Tibial nerve (tissue), 4 donors: ENCODE measurements around the gene VSTM2B.

ENCODE experiments used
- EP300 ChIP-seq, 2 donors: sonication (generic); formaldehyde crosslinking; IDR thresholded peaks; one replicate each; pipeline ENCODE4 v1.6.1; 2017; ENCODE audit warnings: antibody characterized with exemption in 2 of 2, mild to moderate bottlenecking in 1 of 2
- TF ChIP-seq, protein P1 (sequence below), 5 experiments: fragments of 200-600 bp in 3 of 5; fragments of 450-650 bp in 2 of 5; sonication (generic) in 3 of 5; IDR thresholded peaks; one replicate each; pipeline ENCODE4 v1.5.1; 2016 to 2019; ENCODE audit warnings: antibody characterized with exemption in 5 of 5, mild to moderate bottlenecking in 3 of 5, moderate library complexity in 2 of 5

DNA sequence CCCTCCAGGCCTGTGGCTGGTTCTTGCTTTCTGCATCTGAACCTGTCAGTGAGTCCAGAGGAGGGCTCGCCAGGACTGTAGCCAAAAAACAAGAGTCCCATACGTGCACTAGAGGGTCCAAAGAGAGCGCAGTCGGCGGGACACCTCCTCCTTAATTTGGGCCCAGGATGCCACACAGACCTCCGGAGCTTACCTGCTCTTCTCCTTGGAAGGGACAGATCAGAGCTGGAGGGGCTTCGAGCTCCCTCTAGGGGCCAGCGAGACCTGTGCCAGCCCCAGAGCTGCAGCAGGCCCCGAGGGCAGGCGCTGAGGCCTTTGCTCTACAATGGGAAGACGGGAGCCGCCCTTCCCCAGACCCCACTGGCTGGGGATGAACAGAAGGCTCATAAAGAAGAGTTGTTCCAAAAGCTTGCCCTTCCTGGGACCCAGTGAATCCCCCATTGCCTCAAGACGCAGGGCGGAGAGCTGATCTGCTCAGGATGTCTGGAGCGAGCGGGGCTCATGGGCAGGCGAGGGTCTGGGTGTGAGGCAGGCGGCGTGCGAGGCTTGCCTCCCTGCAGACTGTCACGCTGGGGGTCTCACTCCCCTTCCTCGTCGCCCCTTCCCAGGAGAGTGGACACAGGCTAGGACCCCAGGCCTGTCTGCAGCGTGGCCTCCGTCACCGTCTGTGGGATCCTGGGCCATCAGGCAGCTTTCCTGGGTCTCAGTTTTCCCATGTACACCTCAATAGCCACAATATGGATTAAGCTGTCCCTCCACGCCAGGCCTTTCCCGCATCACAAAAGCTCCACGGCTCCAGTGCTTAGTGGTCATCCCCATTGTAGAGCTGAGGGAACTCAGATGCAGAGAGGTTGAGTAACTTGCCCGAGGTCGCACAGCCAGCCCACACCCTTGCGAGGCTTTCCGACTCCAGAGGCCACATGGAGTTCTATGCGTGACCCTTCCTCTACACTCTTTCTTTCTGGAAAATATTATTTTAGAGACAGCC lies 46.9 kb upstream of the VSTM2B start:
- TF ChIP-seq, protein P1, sequence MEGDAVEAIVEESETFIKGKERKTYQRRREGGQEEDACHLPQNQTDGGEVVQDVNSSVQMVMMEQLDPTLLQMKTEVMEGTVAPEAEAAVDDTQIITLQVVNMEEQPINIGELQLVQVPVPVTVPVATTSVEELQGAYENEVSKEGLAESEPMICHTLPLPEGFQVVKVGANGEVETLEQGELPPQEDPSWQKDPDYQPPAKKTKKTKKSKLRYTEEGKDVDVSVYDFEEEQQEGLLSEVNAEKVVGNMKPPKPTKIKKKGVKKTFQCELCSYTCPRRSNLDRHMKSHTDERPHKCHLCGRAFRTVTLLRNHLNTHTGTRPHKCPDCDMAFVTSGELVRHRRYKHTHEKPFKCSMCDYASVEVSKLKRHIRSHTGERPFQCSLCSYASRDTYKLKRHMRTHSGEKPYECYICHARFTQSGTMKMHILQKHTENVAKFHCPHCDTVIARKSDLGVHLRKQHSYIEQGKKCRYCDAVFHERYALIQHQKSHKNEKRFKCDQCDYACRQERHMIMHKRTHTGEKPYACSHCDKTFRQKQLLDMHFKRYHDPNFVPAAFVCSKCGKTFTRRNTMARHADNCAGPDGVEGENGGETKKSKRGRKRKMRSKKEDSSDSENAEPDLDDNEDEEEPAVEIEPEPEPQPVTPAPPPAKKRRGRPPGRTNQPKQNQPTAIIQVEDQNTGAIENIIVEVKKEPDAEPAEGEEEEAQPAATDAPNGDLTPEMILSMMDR (IDR thresholded peaks at IDR 0.05), result no peak
- no peak for TF ChIP-seq EP300 (IDR thresholded peaks at IDR 0.05)
